Urinary bladder (tissue), 4 donors: ENCODE measurements around the gene USP37. TPM values are rescaled to one million over a fixed set of nuclear protein-coding genes. Genes with fewer than 3 reads are reported as not detected.

Experiments
- DNase-seq: peaks from one replicate; pipeline ENCODE4 v3.0.0-alpha.2; 2015; ENCODE audit errors: extremely low spot score
- H3K27ac ChIP-seq: one replicate; pipeline ENCODE4 v1.5.1; 2013; ENCODE audit warnings: low read depth, mild to moderate bottlenecking, moderate library complexity
- H3K36me3 ChIP-seq: one replicate; pipeline ENCODE4 v1.6.1; 2013; ENCODE audit warnings: mild to moderate bottlenecking, moderate library complexity; ENCODE audit not compliant: insufficient read depth
- H3K4me1 ChIP-seq: one replicate; pipeline ENCODE4 v1.6.1; 2013; ENCODE audit warnings: mild to moderate bottlenecking, moderate library complexity; ENCODE audit not compliant: insufficient read depth
- H3K4me3 ChIP-seq: one replicate; pipeline ENCODE4 v1.5.1; 2013; ENCODE audit warnings: low read depth, low read length
- WGBS: extraction: QIAGEN DNeasy Blood & Tissue Kit; methylation state at CpG from one replicate; pipeline ENCODE4 v1.1.7; 2013; 5-methylcytosine and 5-hydroxymethylcytosine counted together
- polyA plus RNA-seq: library from polyadenylated mRNA; stranded (reverse); fragments of 200-250 nt; gene quantifications from one replicate; pipeline ENCODE4 v1.2.3, GENCODE V29; 2013
- total RNA-seq: library from RNA; depleted of rRNA; stranded (reverse); fragments of >200 nt; gene quantifications from one replicate; pipeline ENCODE4 v1.2.3, GENCODE V29; 2014
- donor health status: healthy with polysubstance abuse.
- donor health status: healthy.

Gene USP37
- total and polyA plus RNA-seq, 2 donors, result 4.6 to 37.1 TPM

DNA sequence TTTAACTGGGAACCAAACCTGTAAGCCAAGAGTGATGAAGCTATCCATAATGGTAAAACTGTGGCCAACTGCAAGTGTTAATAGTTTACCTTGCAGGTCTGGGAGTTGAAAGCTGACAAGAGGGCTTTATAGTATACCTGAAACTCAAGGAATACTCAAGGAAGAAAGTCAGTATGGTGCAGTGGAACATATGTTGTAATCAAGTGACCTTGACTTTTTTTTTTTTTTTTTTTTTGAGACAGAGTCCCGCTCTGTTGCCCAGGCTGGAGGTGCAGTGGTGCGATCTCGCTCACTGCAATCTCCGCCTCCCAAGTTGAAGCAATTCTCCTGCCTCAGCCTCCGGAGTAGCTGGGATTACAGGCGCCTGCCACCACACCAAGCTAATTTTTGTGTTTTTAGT lies 121.6 kb downstream of the USP37 start:
- WGBS, result 97% methylated on average over 6 of the region's 6 CpGs
- no peak for DNase-seq
- no peak overlapping the region for H3K27ac ChIP-seq
- H3K4me1 ChIP-seq, result no peaks in the 10 kb centered on the region
- no peak overlapping the region for H3K4me3 ChIP-seq
- H3K36me3 ChIP-seq, result no peaks in the 10 kb centered on the region

DNA sequence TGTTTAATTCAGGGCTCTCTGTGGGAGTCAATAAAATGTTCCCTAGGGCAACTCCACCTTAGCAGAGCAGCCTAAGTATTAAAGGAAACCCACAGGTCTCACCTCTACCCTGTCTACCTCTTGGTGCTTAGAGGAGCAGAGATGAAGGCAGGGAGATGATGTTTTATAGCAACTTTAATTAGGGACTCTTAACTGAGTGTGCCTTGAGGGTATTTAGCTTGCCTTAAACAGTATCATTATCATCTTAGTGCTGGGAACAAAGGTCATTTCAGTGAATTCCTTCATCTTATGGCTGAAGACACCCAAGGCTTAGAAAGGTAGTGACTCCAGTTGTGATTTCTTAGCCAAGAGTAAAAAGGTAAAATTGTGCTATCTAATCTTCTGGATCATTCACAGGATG lies 122.5 kb downstream of the USP37 start:
- DNase-seq, result no peak
- Histone ChIP-seq H3K4me1 (no peaks in the 10 kb centered on the region), H3K4me3 (no peak overlapping the region), H3K36me3 (no peaks in the 10 kb centered on the region), H3K27ac (no peak overlapping the region)

DNA sequence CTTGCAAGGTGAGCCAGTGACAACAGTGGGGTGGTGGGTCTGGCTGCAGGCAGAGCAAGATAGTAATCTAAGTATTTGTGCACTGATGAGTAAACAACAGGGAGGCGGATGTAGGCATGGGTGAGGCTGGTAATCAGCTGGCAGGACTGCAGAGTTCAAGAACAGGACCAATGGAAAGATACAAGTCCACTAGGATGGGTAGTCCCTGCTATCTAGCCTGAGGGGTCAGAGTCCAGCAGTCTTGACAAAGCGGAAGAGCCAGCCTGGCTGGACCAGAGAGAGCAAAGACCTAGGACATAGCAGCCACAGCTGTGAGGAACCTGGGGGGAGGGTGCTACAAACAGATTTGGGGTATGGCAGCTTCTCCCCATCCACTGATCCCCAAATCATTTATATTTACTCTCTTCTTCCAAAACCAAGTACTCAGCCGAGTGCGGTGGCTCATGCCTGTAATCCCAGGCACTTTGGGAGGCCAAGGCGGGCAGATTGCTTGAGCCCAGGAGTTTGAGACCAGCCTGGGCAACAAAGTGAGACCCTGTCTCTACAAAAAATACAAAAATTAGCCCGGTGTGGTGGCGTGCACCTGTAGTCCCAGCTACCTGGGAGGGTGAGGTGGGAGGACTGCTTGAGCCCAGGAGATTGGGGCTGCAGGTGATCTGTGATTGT lies 123.3 kb downstream of the USP37 start:
- Histone ChIP-seq H3K36me3 (no peaks in the 10 kb centered on the region), H3K4me3 (no peak overlapping the region), H3K4me1 (no peaks in the 10 kb centered on the region), H3K27ac (no peak overlapping the region)
- DNase-seq, result no peak
- 97% methylated on average over 7 of the region's 7 CpGs for WGBS

DNA sequence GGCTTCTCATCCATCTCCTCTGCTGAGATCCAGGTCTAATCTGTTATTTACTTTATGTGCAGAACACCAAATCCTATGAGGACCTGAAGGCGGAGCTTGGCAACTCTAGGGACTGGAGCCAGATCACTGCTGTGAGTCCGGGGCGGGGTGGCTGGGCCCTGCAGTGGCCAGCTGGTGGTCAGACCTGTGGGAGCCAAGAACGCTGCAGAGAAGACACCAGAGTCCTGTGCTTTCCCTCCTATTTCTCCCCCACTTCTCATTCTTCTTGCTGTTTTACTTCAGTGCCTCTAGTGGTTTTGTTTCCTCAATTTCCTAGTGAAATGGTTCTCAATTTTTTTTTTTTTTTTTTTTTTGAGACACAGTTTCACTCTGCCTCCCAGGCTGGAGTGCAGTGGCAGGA lies 129.6 kb downstream of the USP37 start:
- WGBS, result 31% methylated on average over 4 of the region's 4 CpGs
- Histone ChIP-seq H3K4me3 (no peak overlapping the region), H3K27ac (no peak overlapping the region), H3K36me3 (no peaks in the 10 kb centered on the region), H3K4me1 (peaks cover 2% of the 10 kb centered on the region)
- DNase-seq, result no peak

DNA sequence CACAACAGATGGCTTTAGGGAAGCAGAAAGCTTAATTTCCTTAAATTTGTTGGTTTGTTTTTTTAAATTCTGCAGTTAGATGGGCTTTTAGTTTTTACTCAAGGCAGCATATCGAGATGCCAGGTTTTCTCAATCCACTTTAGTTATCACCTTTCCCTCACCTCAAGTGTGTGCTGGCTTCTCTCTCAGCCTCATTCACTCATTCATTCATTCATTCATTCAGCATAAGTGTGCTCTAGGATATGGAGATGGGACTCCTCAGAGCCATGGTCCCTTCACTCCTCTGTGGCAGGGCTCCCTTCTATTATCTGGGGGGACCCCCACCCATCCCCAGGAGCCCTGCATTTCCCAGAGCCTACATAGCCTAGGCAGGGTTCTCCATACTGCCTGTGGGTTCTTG lies 130.2 kb downstream of the USP37 start:
- H3K27ac ChIP-seq, result peak overlapping the region; percentile 86
- WGBS, result 96% methylated on average over 1 of the region's 1 CpG
- H3K4me3 ChIP-seq, result no peak overlapping the region
- peaks cover 2% of the 10 kb centered on the region for H3K4me1 ChIP-seq
- H3K36me3 ChIP-seq, result no peaks in the 10 kb centered on the region
- no peak for DNase-seq

DNA sequence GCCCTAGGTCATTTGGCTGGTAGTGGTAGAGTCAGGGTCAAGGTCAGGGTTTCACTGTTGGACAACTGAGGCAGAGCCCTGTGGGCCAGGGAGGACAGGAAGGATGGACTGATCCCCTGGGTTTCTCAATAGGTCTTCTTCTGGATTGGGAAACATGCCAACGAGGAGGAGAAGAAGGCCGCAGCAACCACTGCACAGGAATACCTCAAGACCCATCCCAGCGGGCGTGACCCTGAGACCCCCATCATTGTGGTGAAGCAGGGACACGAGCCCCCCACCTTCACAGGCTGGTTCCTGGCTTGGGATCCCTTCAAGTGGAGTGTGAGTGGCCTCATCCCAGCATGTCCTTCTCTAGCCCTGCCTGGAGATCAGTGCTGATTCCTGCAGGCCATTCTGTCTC lies 131.2 kb downstream of the USP37 start:
- Histone ChIP-seq H3K4me1 (peaks cover 2% of the 10 kb centered on the region), H3K27ac (no peak overlapping the region), H3K4me3 (no peak overlapping the region), H3K36me3 (no peaks in the 10 kb centered on the region)
- DNase-seq, result no peak
- 91% methylated on average over 5 of the region's 5 CpGs for WGBS

DNA sequence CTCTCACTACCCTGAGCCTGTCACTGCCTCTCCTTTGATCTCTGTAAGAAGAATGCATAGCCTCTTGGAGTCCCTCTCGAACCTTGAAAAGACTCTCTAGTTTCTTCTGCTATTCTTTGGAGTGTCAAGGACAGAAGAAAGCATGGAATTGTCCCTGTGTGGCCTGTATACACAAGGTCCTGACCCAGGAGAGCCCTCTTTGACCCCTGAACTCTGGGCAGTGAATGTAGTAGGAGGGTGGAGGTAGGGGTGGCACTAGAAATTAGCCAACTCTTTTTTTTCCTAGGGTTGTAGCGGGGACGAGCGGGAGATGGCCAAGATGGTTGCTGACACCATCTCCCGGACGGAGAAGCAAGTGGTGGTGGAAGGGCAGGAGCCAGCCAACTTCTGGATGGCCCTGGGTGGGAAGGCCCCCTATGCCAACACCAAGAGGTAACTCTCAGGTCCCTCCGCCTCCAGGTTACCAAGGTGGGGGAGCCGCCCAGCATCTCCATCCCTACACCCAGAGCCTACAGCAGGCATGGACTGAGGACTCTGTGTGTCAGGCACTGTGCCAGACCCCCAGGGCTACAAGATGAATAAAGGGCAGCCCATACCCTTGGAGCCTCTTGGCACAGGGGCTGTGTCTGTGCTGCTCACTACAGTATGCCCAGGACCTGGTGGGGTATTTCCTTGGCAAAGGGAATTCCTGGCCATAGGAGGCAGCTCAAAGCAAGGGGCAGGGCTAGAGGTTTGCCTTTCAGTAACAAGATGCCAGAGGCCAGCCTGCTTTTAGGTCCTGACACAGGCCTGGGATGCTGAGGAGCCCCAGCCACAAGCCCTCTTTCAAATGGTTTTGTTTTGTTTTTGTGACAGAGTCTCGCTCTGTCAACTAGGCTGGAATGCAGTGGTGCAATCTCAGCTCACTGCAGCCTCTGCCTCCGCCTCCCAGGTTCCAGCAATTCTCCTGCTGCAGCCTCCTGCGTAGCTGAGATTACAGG lies 132.9 kb downstream of the USP37 start:
- 94% methylated on average over 11 of the region's 11 CpGs for WGBS
- Histone ChIP-seq H3K27ac (no peak overlapping the region), H3K36me3 (no peaks in the 10 kb centered on the region), H3K4me3 (no peak overlapping the region), H3K4me1 (peaks cover 2% of the 10 kb centered on the region)
- no peak for DNase-seq

DNA sequence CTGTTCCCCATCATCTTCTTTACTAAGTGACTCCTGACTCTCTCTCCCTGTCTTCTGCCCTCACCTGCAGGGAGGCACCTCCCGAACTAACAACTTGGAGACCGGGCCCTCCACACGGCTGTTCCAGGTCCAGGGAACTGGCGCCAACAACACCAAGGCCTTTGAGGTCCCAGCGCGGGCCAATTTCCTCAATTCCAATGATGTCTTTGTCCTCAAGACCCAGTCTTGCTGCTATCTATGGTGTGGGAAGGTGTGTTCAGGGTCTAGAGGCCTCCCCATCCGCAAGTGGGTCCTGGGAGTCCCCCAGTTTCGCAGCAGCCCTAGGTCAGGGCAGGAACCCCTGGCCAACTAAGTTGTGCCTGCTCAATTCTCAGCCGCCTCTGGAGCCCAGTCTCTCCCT lies 133.7 kb downstream of the USP37 start:
- Histone ChIP-seq H3K36me3 (no peaks in the 10 kb centered on the region), H3K27ac (no peak overlapping the region), H3K4me1 (peaks cover 2% of the 10 kb centered on the region), H3K4me3 (no peak overlapping the region)
- WGBS, result 96% methylated on average over 9 of the region's 9 CpGs
- no peak for DNase-seq

DNA sequence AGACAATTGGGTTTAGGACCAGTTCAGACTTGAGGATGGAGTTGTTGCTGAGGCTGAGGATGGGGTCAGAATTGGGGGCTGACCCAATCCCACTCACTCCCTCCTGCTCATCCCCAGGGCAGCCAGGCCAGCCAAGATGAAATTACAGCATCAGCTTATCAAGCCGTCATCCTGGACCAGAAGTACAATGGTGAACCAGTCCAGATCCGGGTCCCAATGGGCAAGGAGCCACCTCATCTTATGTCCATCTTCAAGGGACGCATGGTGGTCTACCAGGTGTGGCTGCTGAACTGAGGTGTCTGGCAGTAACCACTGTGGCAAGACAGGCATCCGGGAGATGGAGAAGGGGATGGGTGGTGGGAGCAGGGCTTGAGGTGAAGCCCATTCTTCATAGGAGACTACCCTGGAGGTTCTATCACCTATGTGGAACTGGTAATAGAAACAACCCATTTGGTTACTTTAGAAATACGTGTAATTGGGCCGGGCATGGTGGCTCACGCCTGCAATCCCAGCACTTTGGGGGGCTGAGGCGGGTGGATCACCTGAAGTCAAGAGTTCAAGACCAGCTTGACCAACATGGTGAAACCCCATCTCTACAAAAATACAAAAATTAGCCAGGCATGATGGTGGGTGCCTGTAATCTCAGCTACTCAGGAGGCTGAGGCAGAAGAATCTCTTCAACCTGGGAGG lies 135.3 kb downstream of the USP37 start:
- H3K36me3 ChIP-seq, result no peaks in the 10 kb centered on the region
- no peak overlapping the region for H3K4me3 ChIP-seq
- DNase-seq, result no peak
- peaks cover 2% of the 10 kb centered on the region for H3K4me1 ChIP-seq
- WGBS, result 96% methylated on average over 8 of the region's 8 CpGs
- no peak overlapping the region for H3K27ac ChIP-seq

DNA sequence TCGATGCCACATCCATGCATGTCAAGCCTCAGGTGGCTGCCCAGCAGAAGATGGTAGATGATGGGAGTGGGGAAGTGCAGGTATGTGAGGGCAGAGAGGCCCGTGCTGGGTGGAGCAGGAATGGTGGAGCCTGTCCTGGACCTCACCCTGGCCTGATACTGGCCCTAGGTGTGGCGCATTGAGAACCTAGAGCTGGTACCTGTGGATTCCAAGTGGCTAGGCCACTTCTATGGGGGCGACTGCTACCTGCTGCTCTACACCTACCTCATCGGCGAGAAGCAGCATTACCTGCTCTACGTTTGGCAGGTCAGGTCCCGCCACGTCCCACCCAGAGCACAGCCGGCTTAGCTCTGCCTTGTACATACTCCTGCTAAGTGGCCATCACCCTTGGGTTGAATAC lies 136.3 kb downstream of the USP37 start:
- no peak overlapping the region for H3K27ac ChIP-seq
- no peak for DNase-seq
- no peaks in the 10 kb centered on the region for H3K36me3 ChIP-seq
- H3K4me1 ChIP-seq, result peaks cover 2% of the 10 kb centered on the region
- WGBS, result 94% methylated on average over 10 of the region's 10 CpGs
- H3K4me3 ChIP-seq, result no peak overlapping the region

DNA sequence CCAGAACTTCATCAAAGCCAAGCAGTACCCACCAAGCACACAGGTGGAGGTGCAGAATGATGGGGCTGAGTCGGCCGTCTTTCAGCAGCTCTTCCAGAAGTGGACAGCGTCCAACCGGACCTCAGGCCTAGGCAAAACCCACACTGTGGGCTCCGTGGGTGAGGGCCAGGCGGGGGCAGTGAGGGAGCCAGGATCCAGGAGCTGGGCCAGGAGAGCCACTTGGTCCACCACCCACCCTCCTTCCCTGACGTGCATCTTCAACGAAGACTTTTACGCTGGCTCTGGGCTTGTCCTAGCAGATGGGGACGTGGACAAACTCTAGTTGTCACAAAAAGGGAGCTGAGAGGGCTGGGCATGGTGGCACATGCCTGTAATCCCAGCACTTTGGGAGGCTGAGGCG lies 137.4 kb downstream of the USP37 start:
- 95% methylated on average over 11 of the region's 11 CpGs for WGBS
- no peak for DNase-seq
- H3K27ac ChIP-seq, result no peak overlapping the region
- H3K4me1 ChIP-seq, result peaks cover 2% of the 10 kb centered on the region
- no peak overlapping the region for H3K4me3 ChIP-seq
- H3K36me3 ChIP-seq, result no peaks in the 10 kb centered on the region

DNA sequence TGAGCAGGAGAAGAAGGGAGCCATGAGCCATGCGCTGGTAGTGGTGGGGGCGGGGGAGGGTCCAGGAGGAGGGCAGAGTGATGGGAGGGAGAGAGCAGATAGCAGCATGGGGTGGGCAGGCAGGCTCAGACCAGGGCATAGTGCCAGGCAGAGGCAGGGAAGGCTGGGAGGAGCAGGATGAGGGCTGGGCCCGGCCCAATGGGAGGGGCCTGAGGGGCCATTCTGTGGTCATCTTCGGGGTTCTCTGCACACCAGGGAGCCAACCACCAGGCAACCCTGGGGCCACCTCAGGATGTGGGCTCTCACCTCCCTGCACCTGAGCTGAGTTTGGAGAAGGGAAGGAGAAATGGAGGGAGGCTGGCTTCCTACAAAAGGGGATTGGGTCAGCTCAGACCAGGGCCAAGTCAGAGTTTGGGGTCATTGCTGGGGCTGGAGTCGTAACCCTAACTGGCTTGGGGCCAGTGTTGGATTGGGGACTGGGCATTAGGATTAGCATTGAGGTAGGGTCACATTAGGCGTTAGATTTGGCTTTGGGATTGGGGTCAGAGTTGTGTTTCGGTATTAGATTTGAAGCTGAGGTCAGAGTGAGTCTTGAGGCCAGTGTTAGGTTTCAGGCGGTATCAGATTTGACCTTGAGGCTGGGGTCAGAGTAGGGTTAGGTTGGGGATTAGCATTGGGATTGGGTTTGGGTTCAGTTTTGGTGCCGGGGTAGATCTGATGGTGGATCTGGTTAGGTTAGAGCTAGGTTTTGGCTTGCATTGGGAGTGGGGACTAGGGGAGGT lies 138.0 kb downstream of the USP37 start:
- H3K36me3 ChIP-seq, result no peaks in the 10 kb centered on the region
- H3K4me1 ChIP-seq, result no peaks in the 10 kb centered on the region
- no peak overlapping the region for H3K27ac ChIP-seq
- WGBS, result 68% methylated on average over 9 of the region's 9 CpGs
- no peak overlapping the region for H3K4me3 ChIP-seq
- no peak for DNase-seq

DNA sequence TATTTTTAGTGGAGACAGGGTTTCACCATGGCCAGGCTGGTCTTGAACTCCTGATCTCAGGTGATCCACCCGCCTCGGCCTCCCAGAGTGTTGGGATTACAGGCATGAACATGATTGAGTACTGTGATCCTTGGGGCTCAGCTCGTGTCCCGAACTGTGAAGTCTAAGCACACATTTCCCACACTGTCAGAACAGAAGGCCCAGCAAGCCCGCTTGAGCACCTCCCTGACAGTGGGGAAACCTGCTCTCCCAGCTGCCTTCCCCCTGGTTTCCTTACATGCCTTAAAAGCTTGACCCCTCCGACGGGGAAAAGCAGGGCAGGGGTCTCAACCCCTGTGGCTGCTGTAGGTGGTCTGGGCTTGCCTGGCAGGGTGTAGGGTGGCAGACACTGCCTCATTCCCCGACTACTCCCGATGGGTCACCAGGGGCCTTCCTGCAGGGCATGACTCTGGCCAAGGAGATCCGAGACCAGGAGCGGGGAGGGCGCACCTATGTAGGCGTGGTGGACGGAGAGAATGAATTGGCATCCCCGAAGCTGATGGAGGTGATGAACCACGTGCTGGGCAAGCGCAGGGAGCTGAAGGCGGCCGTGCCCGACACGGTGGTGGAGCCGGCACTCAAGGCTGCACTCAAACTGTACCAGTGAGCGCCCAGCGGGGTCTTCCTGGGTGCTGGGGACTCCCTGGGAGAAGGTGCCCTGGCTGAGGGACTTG lies 139.1 kb downstream of the USP37 start:
- H3K27ac ChIP-seq, result no peak overlapping the region
- 96% methylated on average over 24 of the region's 24 CpGs for WGBS
- DNase-seq, result no peak

More for the DNA sequence above, 139.1 kb downstream of the USP37 start:
- Histone ChIP-seq H3K4me1 (no peaks in the 10 kb centered on the region), H3K36me3 (no peaks in the 10 kb centered on the region), H3K4me3 (no peak overlapping the region)
